Prostate gland (tissue), 2 donors: ENCODE data around the gene PLXNB2.

Source experiments
- CTCF ChIP-seq, 4 experiments: fragments of 200-600 bp in 2 of 4; fragments of 450-650 bp in 2 of 4; sonication (generic) in 2 of 4; IDR thresholded peaks; 1 replicate in 3 of 4; 2 replicates in 1 of 4; pipeline ENCODE4 v1.5.1; 2016 to 2019; ENCODE audit warnings: antibody characterized with exemption in 4 of 4, mild to moderate bottlenecking in 2 of 4, moderate library complexity in 2 of 4
- POLR2A ChIP-seq: fragments of 450-650 bp; IDR thresholded peaks from one replicate; pipeline ENCODE4 v1.6.1; 2016; ENCODE audit warnings: antibody characterized with exemption, mild to moderate bottlenecking

- TF ChIP-seq CTCF (IDR thresholded peaks at IDR 0.05) (no peak), POLR2A (no peak)
Observed at GRCh38 chr22:50309601-50309991, 2.1 kb upstream of the PLXNB2 start.
